ENCODE measurements around the gene CRTC1. TPM values are rescaled to one million over a fixed set of nuclear protein-coding genes. Genes with fewer than 3 reads are reported as not detected.

The CRTC1 gene
- total and polyA plus RNA-seq, 8 donors, result 5.2 to 18.1 (median 7.5) TPM

DNA sequence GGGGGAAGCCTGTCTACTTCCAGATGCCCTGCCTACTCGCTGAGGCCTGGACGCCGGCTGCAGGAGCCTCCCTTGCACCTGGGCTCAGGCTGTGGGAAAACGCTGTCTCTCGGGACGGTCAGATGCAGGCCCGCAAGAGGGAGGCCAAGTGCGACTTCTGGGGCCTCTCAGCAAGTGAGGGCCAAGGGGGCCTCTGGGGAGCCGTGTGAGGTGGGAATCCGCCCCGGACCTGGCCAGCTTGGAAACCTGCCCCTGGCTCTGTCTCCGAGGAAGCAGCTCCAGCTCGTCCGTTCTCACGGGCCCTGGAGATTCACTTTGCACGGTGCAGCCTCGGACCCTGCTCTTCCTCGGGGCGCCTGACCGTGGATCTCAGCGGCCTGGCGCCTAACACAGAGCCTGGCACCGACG, 11.4 kb upstream of the CRTC1 start:
- FAIRE-seq (no peak), DNase-seq (no peak), ATAC-seq (no peak)
- Histone ChIP-seq H3K27ac (no peak overlapping the region), H3K4me3 (no peak overlapping the region), H3K9me3 (no peaks in the 10 kb centered on the region), H3K27me3 (no peaks in the 10 kb centered on the region), H3K4me1 (no peaks in the 10 kb centered on the region), H3K36me3 (peaks cover 0 to 19% (median 7%) of the 10 kb centered on the region in 3 donors)
- intact Hi-C loops (cut with DNase I), result no loop called here
- no peak for TF ChIP-seq CTCF (IDR thresholded peaks at IDR 0.05)
- 86 to 88% methylated on average over 24 of the region's 24 CpGs for WGBS, 2 donors

GRCh38 chr19:18672606-18673337, 10.7 kb upstream of the CRTC1 start:
- no peak for FAIRE-seq
- ATAC-seq, result peak in 1 of 4 donors; percentile 36
- no peaks in the 10 kb centered on the region for H3K4me1 ChIP-seq

GRCh38 chr19:18674616-18675015, 8.9 kb upstream of the CRTC1 start:
- no peaks in the 10 kb centered on the region for H3K9me3 ChIP-seq
- H3K27ac ChIP-seq, result no peak overlapping the region
- H3K4me1 ChIP-seq, result peaks cover 0 to 3% (median 0%) of the 10 kb centered on the region in 3 donors
- H3K36me3 ChIP-seq, result no peaks in the 10 kb centered on the region
- no peak overlapping the region for H3K4me3 ChIP-seq
- FAIRE-seq, result no peak
- intact Hi-C loops (cut with DNase I), result no loop called here
- DNase-seq, result peak in 1 of 6 donors; percentile 21
- 65 to 67% methylated on average over 11 of the region's 11 CpGs for WGBS, 2 donors
- H3K27me3 ChIP-seq, result no peaks in the 10 kb centered on the region
- TF ChIP-seq CTCF (IDR thresholded peaks at IDR 0.05), result no peak
- ATAC-seq, result peak in 1 of 4 donors; percentile 16

More at GRCh38 chr19:18672606-18673337, 10.7 kb upstream of the CRTC1 start:
- TF ChIP-seq CTCF (IDR thresholded peaks at IDR 0.05), result no peak
- intact Hi-C loops (cut with DNase I), result no loop called here
- no peak overlapping the region for H3K4me3 ChIP-seq
- DNase-seq, result peak in 1 of 6 donors; percentile 19
- H3K27ac ChIP-seq, result no peak overlapping the region
- 51 to 52% methylated on average over 13 of the region's 13 CpGs for WGBS, 2 donors
- H3K36me3 ChIP-seq, result peaks cover 0 to 17% (median 7%) of the 10 kb centered on the region in 3 donors
- no peaks in the 10 kb centered on the region for H3K9me3 ChIP-seq
- no peaks in the 10 kb centered on the region for H3K27me3 ChIP-seq

DNA sequence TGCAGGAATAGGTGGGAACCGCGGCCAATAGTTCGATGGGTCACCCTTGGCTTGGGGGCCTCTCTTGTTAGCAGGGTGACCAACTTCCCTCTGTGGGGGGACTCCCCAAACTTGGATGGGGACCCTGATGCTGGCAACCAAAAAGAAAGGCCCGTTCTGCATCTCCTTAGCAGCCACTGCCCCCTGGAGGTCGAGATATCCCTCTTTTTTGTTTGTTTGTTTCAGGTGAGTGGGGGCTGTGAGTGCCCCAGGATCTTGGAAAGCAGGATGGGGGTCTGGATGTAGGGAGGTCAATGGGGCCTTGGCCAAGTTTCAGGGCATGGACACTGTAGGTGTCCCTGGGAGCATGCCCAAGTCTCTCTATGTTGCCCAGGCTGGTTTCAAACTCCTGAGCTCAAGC, 7.7 kb upstream of the CRTC1 start:
- intact Hi-C loops (cut with DNase I), result no loop called here

More for the DNA sequence above, 7.7 kb upstream of the CRTC1 start:
- H3K9me3 ChIP-seq, result no peaks in the 10 kb centered on the region
- 39 to 49% methylated on average over 5 of the region's 5 CpGs for WGBS, 2 donors
- H3K4me1 ChIP-seq, result peaks cover 0 to 3% (median 0%) of the 10 kb centered on the region in 3 donors
- DNase-seq (no peak), ATAC-seq (no peak), FAIRE-seq (no peak)
- TF ChIP-seq CTCF (IDR thresholded peaks at IDR 0.05), result no peak
- H3K27ac ChIP-seq, result no peak overlapping the region
- H3K36me3 ChIP-seq, result no peaks in the 10 kb centered on the region
- no peak overlapping the region for H3K4me3 ChIP-seq
- no peaks in the 10 kb centered on the region for H3K27me3 ChIP-seq

Measured in pancreas (tissue), 10 donors.